HepG2 (cell line): ENCODE data around the gene MTMR8.

Experiments used
- BRD4 ChIP-seq: sonication (generic); formaldehyde crosslinking; IDR thresholded peaks from 2 replicates; pipeline ENCODE4 v1.4.0; 2020; ENCODE audit warnings: missing genetic modification reagents
- CTCF ChIP-seq: sonication (generic); formaldehyde crosslinking; IDR thresholded peaks from 2 replicates; pipeline ENCODE4 v1.5.0; 2020; ENCODE audit warnings: mild to moderate bottlenecking, missing genetic modification reagents, moderate library complexity
- EZH2 ChIP-seq: conservative IDR thresholded peaks from 2 replicates; pipeline ENCODE4 v1.6.1; 2012; ENCODE audit warnings: mild to moderate bottlenecking, low read depth, low read length, moderate library complexity
- ISL2 ChIP-seq: sonication (generic); formaldehyde crosslinking; IDR thresholded peaks from 2 replicates; pipeline ENCODE4 v1.5.0; 2020; ENCODE audit warnings: missing genetic modification reagents
- MEIS1 ChIP-seq: sonication (generic); formaldehyde crosslinking; IDR thresholded peaks from 2 replicates; pipeline ENCODE4 v1.9.0; 2021; ENCODE audit warnings: mild to moderate bottlenecking, missing genetic modification reagents, moderate library complexity, borderline replicate concordance
- POLR2AphosphoS5 ChIP-seq: IDR thresholded peaks from 2 replicates; pipeline ENCODE4 v1.6.1; 2012; ENCODE audit warnings: low read depth, low read length
- ZBTB26 ChIP-seq: IDR thresholded peaks from 2 replicates; pipeline ENCODE4 v1.6.1; 2016; ENCODE audit warnings: missing compliant biosample characterization, missing genetic modification reagents, borderline replicate concordance
- ZNF354B ChIP-seq: sonication (generic); formaldehyde crosslinking; IDR thresholded peaks from 2 replicates; pipeline ENCODE4 v1.8.0; 2022; ENCODE audit warnings: mild to moderate bottlenecking, missing genetic modification reagents
- ZNF644 ChIP-seq: IDR thresholded peaks from 2 replicates; pipeline ENCODE4 v1.6.1; 2016; ENCODE audit warnings: low read depth

- no peak for TF ChIP-seq POLR2AphosphoS5
- no peak for TF ChIP-seq ISL2 (CRISPR knock-in tag)
- no peak for TF ChIP-seq EZH2
- no peak for TF ChIP-seq CTCF
- no peak for TF ChIP-seq BRD4 (CRISPR knock-in tag)
- TF ChIP-seq ZNF354B = no peak
- no peak for TF ChIP-seq MEIS1 (CRISPR knock-in tag)
- no peak for TF ChIP-seq ZNF644 (CRISPR knock-in tag)
- TF ChIP-seq ZBTB26 (CRISPR knock-in tag) = no peak
These were observed 45.2 kb downstream of the MTMR8 start for GRCh38 chrX:64350047-64350446.
